Measurements from ENCODE around the gene MOB3B.
"Not testable (repeated sequence)": the region's sequence is repeated elsewhere in the genome, so short reads cannot be mapped to it uniquely, and the experiment has no call there.

MOB3B gene

DNA sequence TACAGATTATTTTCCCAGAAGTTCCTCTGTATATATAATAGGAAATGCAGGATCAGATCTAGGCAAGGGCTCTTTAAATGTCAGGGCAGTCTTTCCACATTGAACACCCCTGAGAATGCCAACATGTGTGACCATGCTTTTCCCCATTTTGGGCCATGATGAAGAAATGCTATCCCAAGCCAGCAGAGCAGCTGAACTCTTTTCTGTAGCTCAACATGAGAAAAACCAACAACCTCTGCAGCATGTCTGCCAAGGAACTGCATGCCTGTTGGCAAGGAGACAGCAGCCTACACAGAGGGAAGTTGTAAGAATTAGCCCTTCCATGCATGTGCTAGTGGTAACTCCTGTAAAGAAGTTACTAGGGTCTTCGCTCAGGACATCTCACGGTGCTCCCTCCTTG is 15.1 kb downstream of the MOB3B start:
- FAIRE-seq, result no peak

DNA sequence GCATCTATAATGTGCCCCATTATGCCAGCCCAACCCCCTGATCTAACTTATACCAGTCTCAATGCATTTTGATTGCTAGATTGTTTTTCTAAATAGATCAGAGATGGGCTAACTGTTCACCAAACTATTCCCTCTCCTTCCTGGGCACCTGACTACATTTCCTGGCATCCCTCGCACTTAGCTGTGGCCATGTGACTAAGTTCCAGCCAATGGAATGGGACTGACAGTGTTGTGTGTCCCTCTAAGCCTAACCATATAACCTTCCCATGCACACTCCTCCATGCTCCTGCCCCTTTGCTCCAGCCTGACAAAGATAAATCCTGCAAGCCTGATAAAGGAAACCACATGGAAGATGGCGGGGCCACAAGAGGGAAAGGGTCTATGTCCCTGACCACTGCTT is 17.8 kb downstream of the MOB3B start:
- no peak for FAIRE-seq

DNA sequence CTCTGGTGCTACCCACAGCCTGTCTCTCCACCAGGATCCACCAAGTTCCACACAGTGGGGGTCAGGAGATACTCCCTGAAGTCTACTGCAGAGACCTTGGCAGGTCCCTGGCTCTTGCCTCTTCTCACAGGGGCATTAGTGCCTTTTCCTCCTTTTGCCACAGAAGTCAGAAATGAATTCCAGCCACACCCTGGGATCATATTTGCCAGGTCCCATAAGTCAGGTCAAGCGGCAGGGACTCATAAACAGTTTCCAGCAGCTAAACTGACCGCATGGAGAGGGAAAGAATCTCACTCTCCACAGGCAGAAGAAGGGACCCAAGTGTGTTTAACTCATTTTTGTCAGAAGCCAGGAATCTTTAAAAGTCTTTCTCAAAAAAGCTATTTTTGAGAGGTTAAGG is 18.8 kb downstream of the MOB3B start:
- no peak for FAIRE-seq

DNA sequence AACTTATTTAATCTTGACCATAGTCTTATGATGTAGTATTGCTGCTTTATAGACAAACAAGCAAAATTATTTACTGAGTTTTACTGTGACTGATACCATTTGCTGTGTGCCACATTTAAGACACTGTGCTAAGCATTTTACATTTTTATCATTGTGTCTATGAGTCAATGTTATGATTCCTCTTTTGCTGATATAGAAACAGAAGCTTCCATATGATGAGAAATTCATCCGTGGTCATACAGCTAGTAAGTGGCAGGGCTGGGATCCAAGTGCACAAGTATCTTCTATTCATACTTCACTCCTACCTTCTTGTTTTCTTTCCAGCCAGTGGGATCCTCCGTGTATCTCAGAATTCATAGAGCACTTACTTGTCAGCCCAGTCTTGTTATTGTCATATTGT is 22.6 kb downstream of the MOB3B start:
- no peak for FAIRE-seq

DNA sequence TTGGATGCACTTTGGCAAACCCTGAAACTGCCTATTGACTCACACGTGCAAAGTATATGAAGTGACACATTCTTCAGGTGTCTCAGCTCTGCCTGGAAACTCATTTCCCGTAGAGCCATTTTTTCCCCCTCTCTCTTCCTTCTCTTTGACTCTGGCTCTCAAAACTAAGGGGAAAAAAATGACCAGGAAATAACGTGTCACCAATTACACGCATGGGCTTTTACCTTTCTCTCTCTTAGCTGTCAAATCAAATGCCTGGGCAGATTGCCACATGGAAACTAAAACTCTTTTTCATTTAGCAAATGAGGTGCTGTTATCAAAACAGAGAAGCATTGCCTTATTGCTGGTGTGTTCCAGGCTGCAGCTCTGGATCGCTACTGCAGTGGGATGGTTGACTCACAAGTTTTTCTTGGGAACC is 23.9 kb downstream of the MOB3B start:
- FAIRE-seq, result no peak

DNA sequence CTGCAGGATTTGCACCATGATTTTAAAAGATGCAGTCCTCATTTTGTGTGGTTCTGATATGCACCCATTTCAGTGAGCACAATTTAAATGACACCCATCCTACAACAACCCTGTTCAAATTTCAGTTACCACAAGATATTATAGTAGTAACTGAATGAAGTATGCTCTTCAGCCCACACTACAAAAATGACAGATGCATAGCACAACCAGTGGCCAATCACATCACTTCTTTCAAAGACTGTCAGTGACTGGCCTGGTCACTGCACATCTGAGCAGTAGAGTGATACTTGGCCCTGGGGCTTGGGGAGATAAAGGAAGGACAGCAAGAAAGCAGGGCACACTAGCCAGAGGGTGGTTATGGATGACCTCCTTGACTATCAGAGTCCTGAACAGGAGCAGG is 25.4 kb downstream of the MOB3B start:
- FAIRE-seq, result no peak

DNA sequence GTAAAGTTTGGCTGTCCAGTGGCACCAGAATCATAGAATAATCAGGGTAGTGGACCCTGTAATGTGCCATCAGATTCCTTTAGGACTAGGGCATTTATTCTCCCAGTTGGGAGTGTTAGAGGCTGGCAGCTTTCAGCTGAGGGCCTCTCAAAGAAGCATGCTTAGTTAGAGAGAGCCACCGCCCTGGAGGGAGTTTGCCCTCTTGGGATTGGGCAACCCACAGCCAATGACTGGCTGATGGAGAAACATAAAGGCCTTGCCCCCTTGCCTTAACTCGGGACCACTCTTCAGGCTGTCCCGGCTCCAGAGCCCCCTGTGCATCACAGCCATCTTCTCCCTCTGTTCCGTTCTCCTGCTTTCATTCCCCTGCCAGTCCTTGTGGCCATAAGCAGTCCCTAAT is 26.0 kb downstream of the MOB3B start:
- FAIRE-seq, result no peak

GRCh38 chr9:27500902-27501301 is 28.7 kb downstream of the MOB3B start:
- not testable (repeated sequence) for FAIRE-seq

DNA sequence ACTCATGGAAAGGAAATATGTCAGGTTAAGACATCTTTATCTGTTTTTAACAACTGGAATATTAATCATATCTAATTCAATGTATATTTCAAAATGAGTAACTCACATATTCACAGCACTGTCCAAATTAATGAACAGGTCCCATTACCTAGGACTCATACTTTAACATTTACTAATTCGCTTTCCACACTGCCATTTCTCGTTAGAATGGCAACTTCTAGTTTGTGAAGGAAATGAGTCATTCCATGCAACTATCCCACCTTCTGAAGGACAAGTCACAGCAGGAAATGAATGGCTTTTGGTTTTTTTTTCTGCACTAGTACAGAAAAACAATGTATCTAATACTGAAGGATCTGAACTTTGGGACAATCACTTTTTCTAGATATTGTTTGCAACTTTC is 30.2 kb downstream of the MOB3B start:
- FAIRE-seq, result no peak

- no peak for FAIRE-seq
These were observed 31.7 kb downstream of the MOB3B start for GRCh38 chr9:27497883-27498417.

GRCh38 chr9:27496135-27496504 is 33.5 kb downstream of the MOB3B start:
- FAIRE-seq, result no peak

DNA sequence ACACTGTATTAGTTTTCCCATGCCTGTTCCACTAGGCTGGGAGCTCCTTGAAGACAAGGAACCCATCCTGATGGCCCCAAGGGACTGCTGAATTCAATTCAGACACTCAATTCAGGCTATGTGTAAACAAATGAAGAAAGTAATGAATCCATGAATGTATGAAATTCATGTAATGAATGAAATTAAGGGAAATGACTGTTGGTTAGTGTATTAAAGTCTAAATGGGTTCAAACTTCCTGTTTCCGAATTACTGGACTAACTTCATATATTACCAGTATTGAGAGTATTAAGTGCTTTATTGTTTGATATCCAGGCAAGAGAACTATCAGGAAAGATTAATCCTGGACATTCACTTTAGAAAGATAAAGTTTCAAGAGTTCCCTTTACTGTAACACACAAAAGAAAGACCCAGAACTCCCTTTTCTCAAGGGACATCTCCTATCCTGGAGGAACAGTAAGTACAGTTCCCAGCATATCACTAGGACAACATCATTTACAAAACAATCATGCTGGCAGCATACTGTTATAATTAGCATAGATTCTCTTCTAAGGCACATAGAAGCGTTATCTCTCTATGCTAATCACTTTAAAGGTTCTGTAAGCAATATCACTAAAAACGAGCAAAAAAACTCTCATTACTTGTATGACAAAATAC is 34.0 kb downstream of the MOB3B start:
- FAIRE-seq, result no peak

DNA sequence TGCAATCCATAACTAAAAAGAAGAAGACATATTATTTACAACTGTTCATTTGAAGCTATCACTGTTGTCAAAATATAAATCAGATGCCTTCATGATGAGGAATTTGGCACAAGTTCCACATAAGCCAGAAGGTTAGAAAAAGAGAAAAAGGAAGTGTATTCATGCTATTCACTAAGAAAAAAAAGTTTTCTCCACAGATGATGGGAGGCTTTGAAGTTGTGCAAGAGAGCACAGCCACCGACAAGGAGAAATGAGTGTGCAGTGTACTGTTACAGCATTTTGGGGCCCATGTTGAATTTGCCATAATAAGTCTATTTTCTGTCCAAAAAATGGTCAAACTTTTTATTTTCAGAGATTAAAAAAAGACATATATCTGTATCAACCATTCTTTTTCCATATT is 38.5 kb downstream of the MOB3B start:
- no peak for FAIRE-seq

DNA sequence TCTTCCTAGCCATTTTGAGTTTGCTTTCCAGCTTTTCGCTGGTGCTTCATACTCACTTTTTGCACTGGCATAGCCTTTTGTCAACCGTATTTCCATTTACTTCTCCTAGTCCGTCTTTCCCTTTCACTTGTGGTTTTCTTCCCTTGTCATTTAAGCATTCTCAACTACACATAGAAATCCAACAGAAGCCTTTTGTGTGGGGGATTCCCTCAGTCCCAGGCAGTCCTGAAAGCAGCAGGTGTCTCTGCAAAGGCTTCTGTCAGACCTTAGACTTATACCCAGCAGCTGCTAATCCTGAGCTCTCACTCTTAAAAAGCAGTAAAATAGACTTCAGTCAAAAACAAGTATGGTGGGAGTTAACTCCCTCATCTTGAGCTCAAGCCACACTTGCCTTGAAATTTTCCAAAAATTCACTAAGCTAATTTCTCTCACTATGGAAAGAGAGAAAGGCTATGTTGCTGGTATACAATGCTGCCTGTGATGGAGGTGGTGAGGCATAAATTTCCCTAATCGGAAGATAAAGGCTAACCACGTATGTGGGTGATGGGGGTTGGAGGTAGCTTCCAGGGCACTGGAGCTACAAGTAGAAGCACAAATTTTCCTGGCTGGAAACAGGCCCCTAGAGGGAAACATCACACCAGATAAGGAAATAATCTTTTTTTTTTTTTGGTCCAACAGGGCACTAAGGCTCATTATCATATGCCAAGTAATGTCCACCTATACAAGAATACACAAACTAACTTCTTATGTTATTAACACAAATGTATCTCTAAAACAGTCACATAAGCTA is 40.3 kb downstream of the MOB3B start:
- FAIRE-seq, result no peak

- no peak for FAIRE-seq
These were observed 41.7 kb downstream of the MOB3B start for GRCh38 chr9:27487927-27488326.

DNA sequence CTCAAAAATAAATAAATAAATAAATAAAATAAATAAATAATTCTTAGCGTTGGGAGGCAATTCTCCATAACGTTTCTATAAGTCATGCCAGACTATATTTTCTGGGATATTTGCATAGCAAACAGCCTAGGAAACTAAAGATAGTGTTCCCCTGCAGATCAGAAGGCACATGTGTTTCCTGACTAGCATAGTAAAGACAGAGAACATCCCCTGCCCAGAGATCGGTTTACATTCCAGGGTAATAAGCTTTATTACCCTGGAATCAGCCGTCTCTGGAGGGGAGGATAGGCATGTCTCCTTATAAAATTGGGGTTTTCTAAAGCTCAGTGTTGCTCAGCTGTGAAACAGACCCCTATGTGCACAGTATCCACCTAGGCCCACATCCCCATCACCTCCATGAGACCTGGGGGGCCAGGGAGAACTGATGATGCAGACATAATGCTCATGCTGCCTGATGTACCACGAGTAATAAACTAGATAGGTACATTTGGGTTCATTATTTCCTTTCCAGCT is 42.4 kb downstream of the MOB3B start:
- FAIRE-seq, result no peak

- FAIRE-seq, result no peak
These were observed 44.5 kb downstream of the MOB3B start for GRCh38 chr9:27485158-27485557.

GRCh38 chr9:27483576-27483975 is 46.0 kb downstream of the MOB3B start:
- FAIRE-seq, result no peak

GRCh38 chr9:27482709-27483108 is 46.9 kb downstream of the MOB3B start:
- no peak for FAIRE-seq

- FAIRE-seq, result no peak
These were observed 51.3 kb downstream of the MOB3B start for GRCh38 chr9:27478322-27478721.

- FAIRE-seq, result no peak
These were observed 52.6 kb downstream of the MOB3B start for GRCh38 chr9:27476870-27477515.

DNA sequence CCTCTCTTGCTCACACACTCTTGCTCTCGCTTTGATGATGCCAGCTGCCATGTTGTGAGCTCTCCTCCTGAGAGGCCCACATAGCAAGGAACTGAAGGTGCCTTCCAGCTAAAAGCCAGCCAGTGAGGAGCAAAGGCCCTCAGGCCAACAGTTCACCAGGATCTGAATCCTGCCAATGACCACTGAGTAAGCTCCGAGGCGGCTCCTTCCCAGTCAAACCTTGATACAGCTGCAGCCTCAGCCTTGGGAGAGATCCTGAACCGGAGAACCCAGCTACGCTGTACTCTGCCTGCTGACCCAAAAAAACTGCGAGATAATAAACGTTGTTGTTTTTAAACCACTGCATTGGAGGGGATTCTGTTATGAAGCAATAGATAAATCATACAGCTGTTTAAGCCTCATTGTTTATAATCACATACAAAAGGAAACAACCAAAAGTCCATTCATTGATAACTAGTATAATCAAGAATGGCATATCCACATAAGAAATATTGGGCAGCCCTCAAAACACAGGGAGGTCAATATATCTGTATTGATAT is 54.5 kb downstream of the MOB3B start:
- FAIRE-seq, result no peak

- no peak for FAIRE-seq
These were observed 55.3 kb downstream of the MOB3B start for GRCh38 chr9:27474305-27474704.

Data from A204.1 (cell line).